NCI-H146 treated with DMSO at 0.1 percent for 48 hours (cell line): ENCODE data around the gene GABRG3.

Source experiments
- DNase-seq: peaks from one replicate; lab custom pipeline; 2025; ENCODE audit not compliant: unreplicated experiment; lab: John Stamatoyannopoulos, UW

Gene GABRG3

GRCh38 chr15:27457766-27458165 lies 486.8 kb downstream of the GABRG3 start:
- no peak for DNase-seq

DNA sequence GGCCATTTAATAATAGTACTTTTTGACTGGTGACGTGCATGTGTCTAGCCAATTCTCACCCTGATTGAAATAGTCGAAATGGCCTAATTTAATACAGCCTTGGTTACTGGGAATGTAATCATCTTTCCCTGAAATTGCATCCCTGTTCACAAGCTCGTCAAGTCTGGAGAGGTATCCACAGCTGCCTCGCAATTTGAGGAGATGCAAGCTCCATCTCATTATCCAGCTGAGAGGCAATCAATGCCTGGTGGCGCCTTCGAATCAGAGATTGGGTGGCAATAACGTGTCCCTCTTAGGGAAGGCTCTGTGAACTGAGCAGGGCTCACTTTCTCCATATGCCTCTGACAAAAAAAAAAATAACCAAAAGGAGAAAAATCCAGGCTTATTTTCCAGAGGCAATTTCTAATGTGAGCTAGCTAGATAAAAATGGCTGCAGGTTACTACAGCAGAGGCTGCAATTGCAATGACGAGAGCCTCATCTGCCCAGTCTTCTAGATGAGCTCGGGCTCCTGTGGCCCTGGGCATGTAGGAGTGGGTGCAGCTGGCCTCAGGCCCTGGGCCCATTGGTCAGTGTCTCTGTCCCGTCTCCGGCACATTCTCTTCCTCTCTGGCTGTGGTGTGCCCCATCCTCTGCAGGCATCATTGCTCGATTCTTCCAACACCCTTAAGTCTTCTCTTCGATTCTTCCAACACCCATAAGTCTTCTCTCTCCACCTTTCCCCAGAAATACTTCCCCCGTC lies 487.5 kb downstream of the GABRG3 start:
- no peak for DNase-seq

DNA sequence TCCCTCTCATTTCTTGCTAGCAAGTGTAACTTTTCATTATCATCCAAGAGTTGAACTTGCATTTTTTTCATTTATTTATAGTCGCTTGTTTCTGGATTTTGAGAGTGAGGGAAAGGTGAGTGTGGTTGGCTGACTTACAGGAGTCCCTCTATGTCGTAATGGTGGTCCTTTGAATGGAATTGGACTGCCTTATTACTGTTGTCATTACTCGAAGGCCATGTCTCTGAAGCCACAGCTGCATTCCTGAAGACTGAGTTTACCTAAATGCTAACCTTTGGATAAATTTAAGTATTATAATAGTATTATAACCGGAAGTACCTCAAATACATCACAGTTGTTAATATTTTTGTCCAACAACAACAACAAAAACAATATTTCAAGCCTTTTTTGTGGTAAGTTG lies 488.9 kb downstream of the GABRG3 start:
- no peak for DNase-seq

DNA sequence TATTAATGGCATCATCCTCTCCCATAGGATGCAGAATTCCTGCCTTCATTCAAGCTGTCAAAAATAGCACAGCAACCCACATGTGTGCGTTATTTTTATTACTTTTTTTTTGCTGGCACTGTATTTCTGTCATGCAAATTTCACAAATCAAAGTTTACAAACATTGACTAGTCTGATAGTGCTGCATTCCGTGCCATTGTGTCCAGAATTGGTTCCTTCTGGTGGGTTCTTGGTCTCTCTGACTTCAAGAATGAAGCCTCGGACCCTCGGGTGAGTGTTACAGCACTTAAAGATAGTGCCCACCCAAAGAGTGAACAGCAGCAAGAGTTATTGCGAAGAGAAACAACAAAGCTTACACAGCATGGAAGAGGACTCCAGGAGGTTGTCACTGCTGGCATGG lies 490.2 kb downstream of the GABRG3 start:
- no peak for DNase-seq

GRCh38 chr15:27463525-27464088 lies 492.6 kb downstream of the GABRG3 start:
- DNase-seq, result no peak

- DNase-seq, result no peak
These were observed 494.1 kb downstream of the GABRG3 start for GRCh38 chr15:27464941-27465612.

DNA sequence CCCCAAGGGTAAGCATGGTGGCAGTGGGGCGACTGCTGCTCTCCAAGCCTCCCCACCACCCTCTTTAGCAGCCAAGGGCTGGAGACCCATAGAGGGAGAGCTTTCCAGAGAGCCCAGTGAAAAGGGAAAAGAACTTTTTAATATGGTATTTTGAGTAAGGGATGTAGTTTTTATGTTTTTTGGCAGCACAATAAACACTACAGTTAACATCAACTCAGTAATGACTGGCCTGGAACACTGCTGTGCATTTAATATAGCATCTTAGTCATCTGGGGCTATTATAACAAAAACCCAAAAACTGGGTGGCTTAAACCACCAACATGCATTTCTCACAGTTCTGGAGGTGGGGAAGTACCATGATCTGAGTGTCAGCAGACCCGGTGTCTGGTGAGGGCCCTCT lies 495.8 kb downstream of the GABRG3 start:
- no peak for DNase-seq

GRCh38 chr15:27468151-27468591 lies 497.2 kb downstream of the GABRG3 start:
- DNase-seq, result no peak

DNA sequence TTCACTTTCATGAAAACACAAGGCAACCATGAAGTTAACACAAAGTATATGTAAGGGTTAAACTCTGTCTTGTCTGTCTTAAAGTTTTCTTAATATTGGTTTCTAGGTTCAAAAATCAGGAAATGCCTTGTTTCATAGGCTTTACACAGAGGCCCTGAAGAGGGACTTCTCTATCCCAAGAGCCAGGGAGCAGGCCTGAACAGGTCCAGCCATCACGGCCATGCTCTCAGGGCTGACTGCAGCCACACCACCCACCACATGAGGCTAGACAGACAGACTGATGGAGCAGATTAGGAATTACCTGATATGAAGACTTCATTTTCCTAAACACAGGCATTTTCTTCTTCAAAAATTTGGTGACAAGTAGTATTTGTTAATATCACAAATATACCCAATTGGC lies 502.9 kb downstream of the GABRG3 start:
- no peak for DNase-seq

DNA sequence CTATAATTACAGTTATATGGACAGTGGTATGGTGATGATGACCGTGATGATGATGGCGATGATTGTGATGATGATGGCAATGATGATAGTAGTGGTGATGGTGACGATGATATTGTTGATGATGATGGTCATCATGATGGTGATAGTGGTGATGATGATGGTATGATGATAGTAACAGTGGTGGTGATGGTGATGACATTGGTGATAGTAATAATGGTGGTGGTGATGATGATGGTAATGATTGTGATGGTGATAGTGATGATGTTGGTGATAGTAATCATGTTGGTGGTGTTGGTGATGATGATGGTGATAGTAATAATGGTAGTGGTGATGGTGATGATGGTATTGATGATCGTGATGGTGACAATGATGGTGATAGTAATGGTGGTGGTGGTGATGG lies 504.4 kb downstream of the GABRG3 start:
- DNase-seq, result no peak

DNA sequence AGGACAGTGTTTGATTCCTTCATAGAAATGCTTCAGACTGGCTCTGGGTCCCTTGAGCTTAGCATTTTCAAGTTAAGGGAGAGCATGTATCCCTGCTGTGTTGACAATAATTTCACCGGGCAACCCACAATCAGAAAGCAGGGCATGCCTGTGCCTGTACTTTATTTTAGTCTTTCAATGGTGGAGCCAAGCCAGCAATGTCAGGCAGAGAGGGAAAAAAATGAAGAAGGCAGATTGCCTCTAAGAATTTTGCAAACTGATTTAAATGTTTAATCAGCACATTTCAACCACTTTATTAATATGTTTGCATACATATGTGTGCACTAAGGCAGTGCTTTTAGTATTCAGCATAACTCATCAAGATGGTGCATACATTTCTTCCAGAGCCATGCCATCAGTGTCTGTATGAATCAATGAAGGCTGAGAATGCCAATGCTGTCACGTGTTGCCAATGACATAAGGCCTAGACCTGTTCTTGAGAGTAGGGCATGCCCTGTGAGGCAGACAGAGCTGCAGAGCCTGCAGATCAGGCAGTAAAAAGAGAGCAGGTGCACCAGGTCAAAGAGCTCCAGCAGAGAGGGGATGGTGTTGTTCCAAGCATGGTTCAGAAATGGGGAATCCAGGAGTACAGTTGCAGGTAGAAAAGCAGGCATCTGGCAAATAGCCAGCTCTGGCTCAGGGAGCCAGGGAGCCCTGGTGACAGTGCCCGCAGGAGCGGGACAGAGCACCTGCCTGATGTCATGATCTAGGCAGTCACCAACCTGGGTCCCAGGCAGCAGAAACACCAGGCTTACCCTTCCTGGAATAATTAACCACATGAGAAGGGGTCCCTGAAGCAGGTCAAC lies 508.5 kb downstream of the GABRG3 start:
- peak; percentile 74 for DNase-seq

GRCh38 chr15:27480141-27480530 lies 509.2 kb downstream of the GABRG3 start:
- DNase-seq, result no peak

DNA sequence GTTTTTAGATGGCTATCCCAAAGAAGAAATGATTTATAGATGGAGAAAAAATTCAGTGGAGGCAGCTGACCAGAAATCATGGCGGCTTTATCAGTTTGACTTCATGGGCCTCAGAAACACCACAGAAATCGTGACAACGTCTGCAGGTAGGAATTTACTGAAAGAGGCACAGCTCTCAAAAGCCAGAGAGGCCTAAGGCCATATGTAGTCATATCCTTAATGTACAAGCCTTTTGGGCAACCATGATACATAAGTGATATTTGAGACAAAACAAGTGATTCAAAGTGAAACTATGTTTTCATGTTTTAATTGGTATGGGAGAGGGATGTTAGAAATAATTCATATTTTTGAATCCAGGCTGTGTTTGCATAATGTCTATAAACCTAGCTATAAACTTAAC lies 509.7 kb downstream of the GABRG3 start:
- DNase-seq, result no peak

DNA sequence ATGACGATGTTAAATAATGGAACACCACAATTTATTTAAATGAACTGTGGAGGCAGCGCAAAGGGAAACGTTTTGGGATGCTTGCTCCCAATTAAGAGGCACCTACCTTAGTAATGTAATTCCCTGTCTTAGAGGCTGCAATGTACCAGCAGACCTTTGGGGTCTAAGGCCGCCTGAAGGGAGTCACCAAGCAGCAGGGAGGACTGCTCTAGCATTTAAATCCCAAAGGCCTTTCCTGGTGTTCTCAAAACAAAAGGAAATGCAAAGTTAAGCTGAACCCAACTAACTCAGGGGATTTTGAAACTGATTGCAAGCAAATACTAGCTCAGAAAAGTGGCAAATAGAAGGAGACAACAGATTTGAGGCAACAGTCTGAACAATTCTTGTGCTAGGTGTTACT lies 510.8 kb downstream of the GABRG3 start:
- DNase-seq, result no peak

DNA sequence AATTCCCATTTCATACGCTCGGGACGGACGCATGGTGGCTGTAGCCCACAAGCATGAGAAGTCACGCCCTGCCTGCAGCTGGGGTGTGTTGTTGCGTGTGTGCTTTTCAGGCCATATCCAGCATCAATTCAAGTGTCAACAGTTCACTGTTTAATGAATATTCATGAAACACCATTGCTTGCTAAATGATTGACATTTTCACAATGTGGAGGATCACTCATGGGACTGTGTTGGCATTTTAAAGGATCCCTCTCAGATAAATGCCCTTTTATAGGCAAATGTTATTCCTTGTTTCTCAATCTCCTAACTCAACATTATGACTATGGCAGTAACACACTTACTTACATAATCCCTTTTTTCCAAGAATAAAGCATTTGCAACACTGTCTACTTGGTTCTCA lies 511.3 kb downstream of the GABRG3 start:
- DNase-seq, result no peak

DNA sequence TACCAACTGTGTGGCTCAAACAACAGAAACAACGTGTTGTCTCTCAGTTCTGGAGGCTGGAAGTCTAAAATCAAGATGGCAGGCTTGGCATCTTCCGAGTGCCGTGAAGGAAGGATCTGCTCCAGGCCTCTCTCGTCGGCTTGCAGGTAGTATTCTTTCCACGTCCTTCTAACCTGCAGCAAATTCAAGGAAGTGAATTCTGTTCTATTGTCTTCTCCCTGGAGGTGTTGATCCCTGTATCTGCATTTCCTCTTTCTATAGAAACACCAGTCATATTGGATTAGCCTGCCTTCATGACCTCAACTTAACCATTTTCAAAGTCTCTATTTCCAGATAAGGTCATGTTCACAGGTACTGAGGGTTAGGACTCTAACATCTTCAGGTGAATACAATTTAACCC lies 512.1 kb downstream of the GABRG3 start:
- no peak for DNase-seq

DNA sequence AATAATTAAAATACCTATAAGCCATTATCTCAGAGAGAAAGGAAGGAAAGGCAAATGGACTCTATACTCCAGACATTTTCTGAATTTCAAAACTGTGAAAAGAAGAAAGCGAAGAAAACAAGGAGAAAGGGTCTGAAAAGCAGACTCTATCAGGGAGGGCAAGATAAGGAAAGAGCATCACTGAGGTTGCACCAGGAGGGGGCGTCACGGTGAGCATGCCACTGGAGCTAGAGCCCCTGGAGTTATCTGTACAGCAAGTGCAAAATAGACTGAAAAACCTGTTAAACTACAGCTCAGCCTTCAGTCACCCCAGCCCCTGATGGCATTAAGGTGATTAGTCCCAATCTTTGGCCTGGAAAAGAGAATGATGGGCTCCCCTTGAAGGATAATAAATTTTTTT lies 514.3 kb downstream of the GABRG3 start:
- DNase-seq, result no peak

DNA sequence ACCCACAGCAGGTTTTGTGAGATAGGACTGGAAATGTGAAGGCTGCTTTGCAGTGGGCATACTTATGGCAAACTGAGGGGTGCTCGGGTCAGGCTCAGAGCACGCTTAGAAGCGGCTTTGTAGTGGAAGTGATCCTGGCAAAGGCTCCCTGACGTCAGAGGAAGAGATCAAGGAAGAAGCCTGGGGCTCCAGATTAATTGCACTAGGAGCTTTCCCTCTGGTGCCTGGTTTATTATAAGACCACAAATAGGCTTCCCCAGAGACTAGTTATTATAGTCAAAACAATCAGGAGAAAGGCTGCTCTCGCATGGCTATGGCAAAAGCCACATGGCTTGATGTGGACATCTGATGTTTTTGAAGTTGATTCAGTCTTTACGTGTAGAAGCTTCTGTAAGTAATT lies 515.1 kb downstream of the GABRG3 start:
- no peak for DNase-seq

DNA sequence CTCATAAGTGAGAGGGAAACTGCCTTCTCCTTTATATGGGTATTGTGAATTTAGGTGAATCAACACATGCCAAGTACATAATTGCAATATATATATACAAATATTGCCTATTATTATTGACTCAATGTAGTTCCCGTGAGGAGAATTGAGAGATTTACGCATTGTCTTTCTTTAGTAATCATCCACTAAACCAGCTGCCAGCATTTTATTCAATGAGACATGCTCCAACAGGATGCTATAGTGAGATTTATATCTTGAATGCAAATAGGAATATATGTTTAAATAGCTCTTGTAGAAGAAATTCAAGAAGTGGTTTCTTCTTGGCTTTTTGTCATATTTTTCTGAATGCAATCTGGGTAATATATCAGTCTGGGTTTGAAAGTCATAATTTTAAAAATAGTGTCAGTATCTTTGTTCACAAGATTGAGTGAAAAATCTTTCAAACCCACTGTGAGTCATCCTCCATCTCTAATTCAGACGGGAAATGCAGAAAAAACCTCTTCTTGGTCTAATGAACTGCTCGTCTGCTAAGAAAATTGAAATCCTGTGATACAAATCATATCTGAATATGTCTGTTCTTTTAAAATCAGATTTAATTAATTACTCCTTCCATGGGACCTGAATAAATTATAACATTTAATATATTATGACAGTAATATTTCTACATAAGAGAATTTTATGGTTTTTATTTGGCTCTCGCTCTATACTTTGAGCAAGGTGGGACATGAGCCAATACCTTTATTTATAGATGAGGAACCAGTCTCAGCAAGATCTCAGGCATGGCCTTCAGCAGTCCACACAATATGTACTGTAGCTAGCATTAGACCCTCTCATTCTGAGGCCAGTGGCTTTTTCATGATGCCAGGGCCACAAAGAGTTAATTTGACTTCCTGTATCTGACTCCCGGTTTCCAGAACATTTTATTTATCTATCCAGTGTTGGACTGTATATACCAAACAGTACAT lies 516.0 kb downstream of the GABRG3 start:
- no peak for DNase-seq

DNA sequence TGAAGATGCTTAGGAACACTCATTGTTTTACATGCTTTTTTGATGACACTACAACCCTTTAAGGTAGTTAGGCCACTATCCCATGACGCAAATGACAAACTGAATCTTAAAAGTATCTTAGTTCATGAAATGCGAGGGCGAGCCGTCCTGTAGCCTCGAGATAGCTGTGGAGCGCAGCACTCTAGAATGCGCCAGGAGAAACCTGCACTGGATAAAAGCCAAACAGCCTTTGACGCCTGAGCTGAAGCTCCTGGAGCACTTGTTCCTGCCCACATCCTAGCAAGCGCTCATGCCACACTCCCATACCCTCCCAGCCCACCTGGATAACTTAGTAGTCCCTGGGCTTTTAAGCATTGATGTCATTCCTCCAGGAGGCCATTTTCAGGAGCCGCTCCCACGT lies 516.9 kb downstream of the GABRG3 start:
- no peak for DNase-seq
